ENCODE data around the gene E2F4.
A peak's percentile ranks its signal among the peaks of the same experiment; 100 is the strongest.

- peak in 1 of 12 donors; percentile 1 for TF ChIP-seq CTCF (IDR thresholded peaks at IDR 0.05)
- TF ChIP-seq POLR2A (IDR thresholded peaks at IDR 0.05), result peak in 1 of 2 donors; percentile 16
These were observed 21.6 kb upstream of the E2F4 start, which contains the start of gene NOL3 for GRCh38 chr16:67170168-67170948.

All from heart left ventricle (tissue), 13 donors.